ENCODE data around the gene MC4R. TPM values are rescaled to one million over a fixed set of nuclear protein-coding genes. Genes with fewer than 3 reads are reported as not detected.

The MC4R gene
- total RNA-seq, 1 experiment from 2014 or later = not detected

DNA sequence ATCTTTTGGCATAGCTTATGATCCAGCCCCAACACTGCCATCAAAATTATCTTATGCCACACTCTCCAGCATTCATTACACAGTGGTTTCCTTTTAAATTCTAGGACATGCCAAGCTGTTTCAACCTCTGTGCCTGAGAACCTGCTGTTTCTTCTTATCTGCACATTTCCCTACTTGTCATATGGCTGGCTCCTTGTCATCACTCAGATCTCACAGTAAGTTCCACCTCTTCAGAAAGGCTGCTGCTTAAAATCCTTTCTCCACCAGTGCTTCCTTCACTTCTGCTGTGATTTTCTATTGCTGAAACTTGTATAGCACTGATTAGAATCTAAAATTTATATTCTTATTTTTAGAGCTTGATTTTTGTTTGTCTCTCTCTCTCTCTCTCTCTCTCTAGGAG lies 43.4 kb downstream of the MC4R start:
- no peak for DNase-seq (ENCODE audit: extremely low read depth, low read depth)

DNA sequence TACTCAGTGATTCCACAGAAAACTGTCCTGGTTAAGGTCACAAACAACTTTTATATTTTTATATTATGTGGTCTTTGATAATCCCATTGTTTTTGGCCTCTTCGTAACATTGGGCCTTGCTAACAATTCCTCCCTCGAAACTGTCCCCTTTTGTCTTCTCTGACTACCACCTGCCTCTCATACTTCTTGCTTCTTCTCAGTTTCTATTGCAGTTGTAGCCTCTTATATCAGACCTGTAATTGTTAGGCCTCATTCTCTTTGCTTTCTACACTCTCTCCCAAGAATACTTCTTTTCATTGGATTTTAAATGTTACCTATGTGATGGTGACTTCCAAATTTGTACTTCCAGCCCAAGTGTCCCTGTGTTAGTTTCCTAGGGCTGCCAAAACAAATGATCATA lies 44.7 kb downstream of the MC4R start:
- no peak for DNase-seq (ENCODE audit: extremely low read depth, low read depth)

DNA sequence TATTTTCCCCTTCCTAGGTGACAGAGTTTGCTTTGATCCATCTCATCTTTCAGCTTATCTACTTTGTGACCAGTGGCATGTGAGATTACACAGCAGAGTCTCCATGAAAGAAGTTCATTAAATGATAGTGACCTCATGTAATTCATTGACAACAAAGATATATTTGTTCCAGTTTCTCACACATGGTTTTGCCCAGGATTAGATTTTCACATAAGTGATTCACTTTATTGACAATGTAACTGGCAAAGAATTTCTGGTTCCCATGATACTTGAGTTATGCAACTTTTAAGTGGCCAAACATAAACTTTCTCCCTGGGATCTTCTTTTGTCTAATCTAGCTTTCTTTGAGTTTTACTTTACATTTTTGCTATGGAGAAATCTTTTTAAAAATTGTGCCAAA lies 50.0 kb downstream of the MC4R start:
- peak; percentile 7 for DNase-seq (ENCODE audit: extremely low read depth, low read depth)

All from NCI-H460 (cell line).